ENCODE data around the gene NBAS.

GRCh38 chr2:15562354-15563031, 1.4 kb upstream of the NBAS start:
- TF ChIP-seq CTCF (conservative IDR thresholded peaks at IDR 0.05; ENCODE audit: low read length) (no peak), EZH2phosphoT487 (IDR thresholded peaks at IDR 0.05; ENCODE audit: borderline replicate concordance, low read depth, low read length) (no peak)

All from OCI-LY7 (cell line).